GM12878 (cell line): ENCODE measurements around the gene ROCK2. TPM values are rescaled to one million over a fixed set of nuclear protein-coding genes. Genes with fewer than 3 reads are reported as not detected.
A peak's percentile ranks its signal among the peaks of the same experiment; 100 is the strongest.

Experiments
- ATAC-seq: fragments of 200-7000 bp; cut with Tn5 transposase; 3 replicates; pipeline ENCODE4 v1.9.1; 2020; ENCODE audit warnings: mild to moderate bottlenecking, moderate library complexity
- BruUV-seq: library from RNA; stranded (reverse); fragments of 400-500 nt; replicated peaks from 2 replicates; lab custom pipeline; 2021; lab: Mats Ljungman, UMichigan
- CTCF ChIA-PET: fragments of 300-600 bp; sonication (Branson Sonifier 250); formaldehyde crosslinking; extraction: SDS; loops from one replicate; lab custom pipeline; 2021; ENCODE audit warnings: inconsistent platforms; lab: Yijun Ruan, JAX
- POLR2A ChIA-PET: fragments of 350-600 bp; formaldehyde crosslinking; extraction: SDS; loops from one replicate; lab custom pipeline; 2021; ENCODE audit warnings: inconsistent platforms; lab: Charles Lee
- RAD21 ChIA-PET: fragments of 300-600 bp; sonication (Branson Sonifier 250); formaldehyde crosslinking; loops from one replicate; lab custom pipeline; 2023; ENCODE audit warnings: antibody characterized with exemption; ENCODE audit not compliant: unreplicated experiment; lab: Charles Lee
- SMC1A ChIA-PET: fragments of 300-600 bp; sonication (Branson Sonifier 250); formaldehyde crosslinking; loops from one replicate; lab custom pipeline; 2023; ENCODE audit not compliant: unreplicated experiment, uncharacterized antibody; lab: Charles Lee
- DNase-seq: peaks from one replicate; pipeline ENCODE4 v3.0.0-alpha.2; 2011; ENCODE audit warnings: low read depth, low spot score
- FAIRE-seq: peaks from 3 replicates; lab custom pipeline; 2011; peaks lifted over from hg19 to GRCh38; lab: Jason Lieb, UNC
- H2AFZ ChIP-seq: 2 replicates; pipeline ENCODE4 v1.6.0; 2011; ENCODE audit warnings: low read depth, low read length, control low read depth; ENCODE audit not compliant: control insufficient read depth
- H3K27ac ChIP-seq: 2 replicates; pipeline ENCODE4 v1.5.1; 2011; ENCODE audit warnings: control low read depth; ENCODE audit not compliant: control insufficient read depth, insufficient read depth
- H3K27me3 ChIP-seq, 2 experiments: replicated peaks in 1 of 2; 2 replicates each; pipeline versions ENCODE4 v1.6.0 to v1.6.1; 2011; ENCODE audit warnings: low read length in 1 of 2; ENCODE audit not compliant: control insufficient read depth in 2 of 2, insufficient read depth in 2 of 2
- H3K36me3 ChIP-seq, 2 experiments: 2 replicates each; pipeline ENCODE4 v1.5.1; 2011; ENCODE audit warnings: low read length in 1 of 2; ENCODE audit not compliant: control insufficient read depth in 2 of 2, insufficient read depth in 2 of 2
- H3K4me1 ChIP-seq: 2 replicates; pipeline ENCODE4 v1.6.1; 2011; ENCODE audit warnings: mild to moderate bottlenecking, low read length, moderate library complexity, mixed read lengths; ENCODE audit not compliant: control insufficient read depth, insufficient read depth
- H3K4me2 ChIP-seq: 2 replicates; pipeline ENCODE4 v1.6.0; 2011; ENCODE audit warnings: control low read depth; ENCODE audit not compliant: control insufficient read depth, insufficient read depth
- H3K4me3 ChIP-seq: fragments of 200-600 bp; sonication (generic); 2 replicates; pipeline ENCODE4 v1.5.1; 2016
- H3K79me2 ChIP-seq: 2 replicates; pipeline ENCODE4 v1.6.0; 2011; ENCODE audit warnings: low read length; ENCODE audit not compliant: control insufficient read depth, insufficient read depth
- H3K9ac ChIP-seq: 2 replicates; pipeline ENCODE4 v1.8.0; 2011; ENCODE audit warnings: low read length, control low read depth, mixed read lengths; ENCODE audit not compliant: control insufficient read depth, insufficient read depth
- H3K9me3 ChIP-seq: replicated peaks from 3 replicates; pipeline ENCODE4 v1.5.1; 2011; ENCODE audit warnings: mild to moderate bottlenecking, low read length; ENCODE audit not compliant: control insufficient read depth, insufficient read depth
- H4K20me1 ChIP-seq: 2 replicates; pipeline ENCODE4 v1.6.0; 2011; ENCODE audit not compliant: control insufficient read depth, insufficient read depth
- ATF7 ChIP-seq: fragments of 450-650 bp; IDR thresholded peaks from 2 replicates; pipeline ENCODE4 v1.6.1; 2016; ENCODE audit warnings: low read depth, mild to moderate bottlenecking
- CREM ChIP-seq: IDR thresholded peaks from 2 replicates; pipeline ENCODE4 v1.6.1; 2014; ENCODE audit warnings: antibody characterized with exemption, low read depth
- ELK1 ChIP-seq: IDR thresholded peaks from 2 replicates; pipeline ENCODE4 v1.6.1; 2012; ENCODE audit warnings: low read depth, low read length, improper control_type of control experiment
- JUNB ChIP-seq: IDR thresholded peaks from 2 replicates; pipeline ENCODE4 v1.6.1; 2016; ENCODE audit warnings: antibody characterized with exemption, mild to moderate bottlenecking
- MAX ChIP-seq: IDR thresholded peaks from 2 replicates; pipeline ENCODE4 v1.6.1; 2012; ENCODE audit warnings: low read depth, low read length, improper control_type of control experiment
- NFIC ChIP-seq: IDR thresholded peaks from 2 replicates; pipeline ENCODE4 v1.6.1; 2012; ENCODE audit warnings: low read depth, mild to moderate bottlenecking, inconsistent platforms, low read length, moderate library complexity
- NFYA ChIP-seq: IDR thresholded peaks from 2 replicates; pipeline ENCODE4 v1.6.1; 2011; ENCODE audit warnings: low read depth, mild to moderate bottlenecking, low read length, improper control_type of control experiment, borderline replicate concordance
- SIN3A ChIP-seq: IDR thresholded peaks from 2 replicates; pipeline ENCODE4 v1.6.1; 2012; ENCODE audit warnings: low read depth, low read length, improper control_type of control experiment
- SUPT20H ChIP-seq: IDR thresholded peaks from 2 replicates; pipeline ENCODE4 v1.6.1; 2011; ENCODE audit warnings: low read depth, mild to moderate bottlenecking, low read length, moderate library complexity, borderline replicate concordance; ENCODE audit not compliant: control insufficient read depth
- WGBS: methylation state at CpG from one replicate; pipeline ENCODE4 v1.1.6; 2016; ENCODE audit warnings: low lambda C conversion rate; ENCODE audit not compliant: insufficient replicate concordance, insufficient coverage; ENCODE audit errors: missing lambda C conversion rate; 5-methylcytosine and 5-hydroxymethylcytosine counted together
- in situ Hi-C: fragments of 300-500 bp; cut with MboI; formaldehyde crosslinking; loops from 9 replicates; pipeline ENCODE4 v1.14.3; 2018; ENCODE audit warnings: mixed read lengths
- intact Hi-C: fragments of 100-400 bp; cut with micrococcal nuclease; formaldehyde crosslinking; loops from one replicate; pipeline ENCODE4 v1.14.2; 2022; ENCODE audit not compliant: unreplicated experiment
- polyA plus RNA-seq, 11 experiments: library from polyadenylated mRNA; depleted of rRNA in 4 of 11; unstranded in 6 of 11; stranded (reverse) in 5 of 11; fragments of >200 nt; fragmentation: Nextera tagmentation in 4 of 11; fragmentation: Illumina TruSeq in 1 of 11; extraction: Ambion mirVana in 4 of 11; extraction: Trizol in 1 of 11; gene quantifications; 1 replicate in 1 of 11; 2 replicates in 10 of 11; pipeline versions ENCODE4 v1.2.1 to v1.2.3, GENCODE V29; 2011 to 2016; ENCODE audit warnings: inconsistent platforms in 2 of 11, missing spikeins in 2 of 11, low read depth in 1 of 11
- total RNA-seq, 4 experiments: library from RNA; depleted of rRNA in 3 of 4; stranded (reverse); fragments of >200 nt in 3 of 4; fragmentation: Illumina TruSeq in 1 of 4; extraction: Trizol in 1 of 4; gene quantifications; 2 replicates each; pipeline versions ENCODE4 v1.2.1 to v1.2.3, GENCODE V29; 2013 to 2021
- TF ChIP-seq, protein P1 (sequence below): IDR thresholded peaks from 2 replicates; pipeline ENCODE4 v1.6.1; 2012; ENCODE audit warnings: low read length, inconsistent platforms

Gene ROCK2
- total and polyA plus RNA-seq, 10 of the 15 experiments (the other 5 are each of a cell fraction or from before 2014, with no cell fraction given), result 4.6 to 22.1 (median 8.3) TPM

DNA sequence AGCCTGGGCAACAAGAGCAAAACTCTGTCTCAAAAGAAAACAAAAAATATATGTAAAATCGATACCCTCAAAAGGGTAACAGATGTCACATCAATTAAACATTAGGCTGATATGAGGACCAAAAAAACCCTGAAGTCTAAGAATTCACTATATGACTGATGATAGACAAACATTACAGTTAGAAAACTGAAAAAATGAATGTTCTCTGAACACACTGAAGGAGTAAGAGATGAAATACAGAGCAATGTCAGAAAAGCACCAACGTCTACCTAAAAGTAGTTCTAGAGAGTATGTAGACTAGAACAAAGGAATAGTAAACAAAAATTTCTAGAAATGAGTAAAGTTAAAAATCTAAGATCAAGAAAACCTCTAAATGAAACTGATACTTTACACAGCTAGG, 107.3 kb downstream of the ROCK2 start:
- in situ Hi-C loops, result loop anchor here (10.0 kb wide), 1 partner anchor 208 kb away; no protein-coding TSS in a partner anchor
- no peaks in the 10 kb centered on the region for H4K20me1 ChIP-seq
- H3K27me3 ChIP-seq, result no peaks in the 10 kb centered on the region
- no peak overlapping the region for H3K4me2 ChIP-seq
- H3K4me1 ChIP-seq, result no peaks in the 10 kb centered on the region
- no peak overlapping the region for H3K27ac ChIP-seq
- no peak overlapping the region for H3K9ac ChIP-seq
- H3K9me3 ChIP-seq, result no peaks in the 10 kb centered on the region
- WGBS, result 0% methylated on average over 2 of the region's 2 CpGs
- no peaks in the 10 kb centered on the region for H3K79me2 ChIP-seq
- intact Hi-C loops, result loop anchor here (5.0 kb wide), 1 partner anchor 345 kb away; no protein-coding TSS in a partner anchor
- no peak overlapping the region for H2AFZ ChIP-seq
- BruUV-seq, result no TSS peak
- ATAC-seq, result no peak
- no peak for DNase-seq
- CTCF ChIA-PET, result interaction anchor here (0.7 to 5.5 kb wide), 4 partner anchors 13 to 346 kb away, joined by 3 to 41 read pairs (median 4); no protein-coding TSS in a partner anchor
- no peak for FAIRE-seq
- TF ChIP-seq SIN3A, result no peak
- TF ChIP-seq NFYA, result no peak
- TF ChIP-seq CREM, result no peak
- TF ChIP-seq JUNB, result peak; percentile 78
- TF ChIP-seq, protein P1, sequence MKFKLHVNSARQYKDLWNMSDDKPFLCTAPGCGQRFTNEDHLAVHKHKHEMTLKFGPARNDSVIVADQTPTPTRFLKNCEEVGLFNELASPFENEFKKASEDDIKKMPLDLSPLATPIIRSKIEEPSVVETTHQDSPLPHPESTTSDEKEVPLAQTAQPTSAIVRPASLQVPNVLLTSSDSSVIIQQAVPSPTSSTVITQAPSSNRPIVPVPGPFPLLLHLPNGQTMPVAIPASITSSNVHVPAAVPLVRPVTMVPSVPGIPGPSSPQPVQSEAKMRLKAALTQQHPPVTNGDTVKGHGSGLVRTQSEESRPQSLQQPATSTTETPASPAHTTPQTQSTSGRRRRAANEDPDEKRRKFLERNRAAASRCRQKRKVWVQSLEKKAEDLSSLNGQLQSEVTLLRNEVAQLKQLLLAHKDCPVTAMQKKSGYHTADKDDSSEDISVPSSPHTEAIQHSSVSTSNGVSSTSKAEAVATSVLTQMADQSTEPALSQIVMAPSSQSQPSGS, result 0 out of 2 replicates have a peak, but pooled peaks have one; percentile 10
- TF ChIP-seq SUPT20H, result no peak
- TF ChIP-seq ELK1, result no peak
- no peak for TF ChIP-seq ATF7
- TF ChIP-seq MAX, result no peak
- peak; percentile 48 for TF ChIP-seq NFIC
- H3K4me3 ChIP-seq, result no peak overlapping the region
- SMC1A ChIA-PET, result interaction anchor here (0.9 to 1.4 kb wide), 2 partner anchors 13 to 29 kb away, joined by 3 read pairs; no protein-coding TSS in a partner anchor
- RAD21 ChIA-PET, result no interaction called here
- POLR2A ChIA-PET, result no interaction called here
- H3K36me3 ChIP-seq, result no peaks in the 10 kb centered on the region; a peak in 1 of 4 replicates
